22Rv1 (cell line): Measurements from ENCODE around the gene PMF1.

Experiments used
- CTCF ChIP-seq: fragments of 450-650 bp; IDR thresholded peaks from 2 replicates; pipeline ENCODE4 v1.5.1; 2017; ENCODE audit warnings: mild to moderate bottlenecking
- ZFX ChIP-seq: fragments of 450-650 bp; IDR thresholded peaks from 2 replicates; pipeline ENCODE4 v1.6.1; 2017; ENCODE audit warnings: antibody characterized with exemption, borderline replicate concordance

- TF ChIP-seq CTCF (no peak), ZFX (no peak)
Observed at GRCh38 chr1:156246241-156246780, 33.5 kb downstream of the PMF1 start.
